ENCODE measurements around the gene ANKRD18B.
"Not testable (repeated sequence)": the region's sequence is repeated elsewhere in the genome, so short reads cannot be mapped to it uniquely, and the experiment has no call there.

Gene ANKRD18B

DNA sequence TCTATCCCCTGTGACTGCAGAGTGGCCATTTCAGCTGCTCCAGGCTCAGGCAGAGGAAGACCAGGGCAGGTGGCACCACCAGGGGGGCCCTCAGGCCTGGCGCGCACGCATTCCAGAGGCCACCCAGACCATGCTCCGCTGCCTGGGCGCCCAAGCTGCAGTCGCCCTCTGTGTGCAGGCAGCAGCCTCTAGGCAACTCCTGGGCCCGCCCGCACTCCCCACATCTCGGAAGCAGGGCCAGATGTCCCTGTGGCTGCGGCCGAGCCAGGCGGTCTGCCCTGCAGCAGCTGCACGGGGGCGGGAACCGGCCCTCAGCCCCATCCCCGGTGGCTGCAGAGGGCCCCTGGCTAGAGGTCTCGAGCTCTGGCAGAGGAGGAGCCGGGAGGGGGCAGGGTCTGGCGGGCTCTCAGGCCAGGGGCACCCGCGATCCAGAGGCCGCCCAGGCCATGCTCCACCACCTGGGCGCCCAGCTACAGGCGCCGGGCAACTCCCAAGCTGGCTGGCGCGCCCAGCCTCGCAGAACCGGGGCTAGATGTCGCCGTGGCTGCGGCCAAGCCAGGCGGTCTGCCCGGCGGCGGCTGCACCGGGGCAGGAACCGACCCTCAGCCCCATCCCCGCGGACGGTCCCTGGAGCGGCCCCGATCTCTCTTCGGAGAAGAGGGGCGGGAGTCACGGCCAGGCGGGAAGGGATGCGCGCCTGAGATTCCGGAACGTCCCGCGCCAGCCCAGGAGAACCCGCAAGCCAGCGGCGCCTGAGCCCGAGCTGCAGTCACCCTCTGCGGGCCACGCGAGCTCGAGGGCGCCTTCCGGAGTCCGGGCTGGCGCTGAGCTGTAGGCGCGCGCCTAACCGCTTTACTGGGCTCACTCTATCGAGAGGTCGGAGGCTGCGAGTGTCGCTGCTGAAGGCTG, at the start of gene ANKRD18B:
ANKRD18B (plus strand) TSS at position 855 of the 909 bp plus-strand sequence. CDS start 239 bp downstream, outside the sequence.
- peak in 2 of 3 experiments; percentile 12 to 19 for DNase-seq (ENCODE audit: low read depth in 3 of 3)

DNA sequence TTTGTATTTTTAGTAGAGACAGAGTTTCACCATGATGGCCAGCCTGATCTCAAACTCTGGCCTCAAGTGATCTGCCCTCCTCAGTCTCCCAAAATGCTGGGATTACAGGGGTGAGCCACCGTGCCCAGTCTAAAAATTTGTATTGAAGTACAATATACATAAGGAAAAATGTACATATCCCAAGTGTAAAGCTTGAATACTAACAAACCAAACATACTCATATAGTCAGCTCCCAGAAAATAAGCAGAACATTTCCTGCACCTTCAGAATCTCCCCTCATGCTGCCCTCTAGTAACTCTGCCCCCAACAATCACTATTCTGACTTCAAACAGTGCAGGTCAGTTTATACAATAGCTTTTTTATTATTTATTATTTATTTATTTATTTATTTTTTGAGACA, 48.7 kb upstream of the ANKRD18B start:
- DNase-seq (ENCODE audit: low read depth in 3 of 3) = no peak

- DNase-seq (ENCODE audit: low read depth in 3 of 3) = no peak
Measured at GRCh38 chr9:33476503-33476902, 47.5 kb upstream of the ANKRD18B start.

GRCh38 chr9:33480106-33480505, 43.9 kb upstream of the ANKRD18B start:
- DNase-seq (ENCODE audit: low read depth in 3 of 3) = no peak

DNA sequence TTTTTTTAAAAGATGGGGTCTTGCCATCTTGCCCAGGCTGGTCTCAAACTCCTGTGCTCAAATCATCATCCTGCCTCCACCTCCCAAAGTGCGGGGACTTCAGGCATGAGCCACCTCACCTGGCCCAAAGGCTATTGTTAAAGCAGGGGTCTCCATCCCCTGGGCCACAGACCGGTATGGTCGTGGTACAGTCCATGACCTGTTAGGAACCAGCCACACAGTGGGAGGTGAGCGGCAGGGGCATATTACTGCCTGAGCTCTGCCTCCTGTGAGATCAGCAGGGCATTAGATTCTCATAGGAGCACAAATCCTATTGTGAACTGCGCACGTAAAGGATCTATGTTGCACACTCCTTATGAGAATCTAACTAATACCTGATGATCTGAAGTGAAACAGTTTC, 43.1 kb upstream of the ANKRD18B start:
- no peak for DNase-seq (ENCODE audit: low read depth in 3 of 3)

DNA sequence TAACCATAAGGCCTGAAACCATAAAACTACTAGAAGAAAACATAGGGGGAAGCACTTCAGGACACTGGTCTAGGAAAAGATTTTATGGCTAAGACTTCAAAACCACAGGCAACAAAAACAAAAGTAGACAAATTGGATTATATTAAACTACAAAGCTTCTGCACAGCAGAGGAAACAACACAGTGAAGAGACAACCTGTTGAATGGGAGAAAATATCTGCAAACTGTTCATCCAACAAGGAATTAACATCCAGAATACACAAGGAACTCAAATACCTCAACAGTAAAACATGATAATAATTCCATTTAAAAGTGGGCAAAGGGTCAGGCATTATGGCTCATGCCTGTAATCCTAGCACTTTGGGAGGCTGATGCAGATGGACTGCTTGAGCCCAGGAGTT, 38.7 kb upstream of the ANKRD18B start:
- not testable (repeated sequence) for DNase-seq (ENCODE audit: low read depth in 3 of 3)

DNA sequence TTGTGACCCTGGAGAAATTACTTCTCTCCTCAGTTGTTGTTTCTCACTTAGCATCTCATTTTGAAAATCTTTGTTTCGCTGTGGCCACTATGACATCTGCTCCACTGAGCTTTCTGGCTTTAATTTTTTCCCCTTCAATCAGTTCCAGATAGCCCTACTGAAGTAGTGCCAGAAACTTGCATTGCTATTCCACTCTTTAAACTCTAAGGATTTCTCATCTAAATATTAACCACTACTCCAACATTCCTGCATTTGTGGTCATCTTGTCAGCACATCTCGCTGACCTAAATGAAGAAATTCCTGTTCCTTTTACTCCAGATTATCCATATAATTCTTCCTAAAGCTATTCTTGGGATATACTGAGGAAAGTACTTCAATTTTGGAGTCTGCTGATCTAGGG, 35.0 kb upstream of the ANKRD18B start:
- no peak for DNase-seq (ENCODE audit: low read depth in 3 of 3)

DNA sequence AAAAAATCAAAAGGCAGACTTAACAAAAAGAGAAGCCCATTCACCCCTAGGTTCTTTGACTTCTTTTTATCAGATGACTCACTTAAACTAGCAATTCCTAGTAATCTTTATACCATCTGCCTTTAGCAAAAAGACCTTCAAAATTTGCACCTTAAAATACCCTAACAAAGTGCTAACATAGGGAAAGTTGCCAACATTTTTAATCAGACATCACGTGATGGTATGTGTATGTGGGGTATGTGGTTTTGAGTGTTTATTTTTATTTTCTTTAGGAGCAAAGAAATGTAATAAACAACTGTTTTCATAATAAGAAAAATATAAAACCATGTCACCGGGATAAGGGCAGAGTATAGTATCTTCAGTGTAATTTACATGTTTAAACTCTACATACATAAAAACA, 30.2 kb upstream of the ANKRD18B start:
- not testable (repeated sequence) for DNase-seq (ENCODE audit: low read depth in 3 of 3)

DNA sequence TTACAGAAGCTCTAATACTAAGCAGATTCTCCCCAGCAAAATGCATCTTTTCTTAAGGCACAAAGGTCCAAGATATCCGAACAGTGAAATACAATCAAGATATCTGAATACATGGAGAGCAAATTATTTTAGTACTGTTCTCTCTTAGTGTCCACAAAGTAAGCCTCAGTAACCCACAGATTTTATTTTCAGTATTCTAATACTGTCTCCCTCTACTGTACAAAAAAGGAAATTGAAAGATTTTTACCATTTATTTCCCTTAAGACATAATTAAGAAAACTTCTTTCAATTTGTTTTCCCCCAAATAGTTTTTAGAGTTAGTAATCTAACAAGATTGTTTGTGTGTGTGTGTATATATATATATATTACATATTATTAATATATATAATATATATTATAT, 25.7 kb upstream of the ANKRD18B start:
- DNase-seq (ENCODE audit: low read depth in 3 of 3) = no peak

GRCh38 chr9:33506626-33507370, 17.3 kb upstream of the ANKRD18B start:
- DNase-seq (ENCODE audit: low read depth in 3 of 3) = no peak

DNA sequence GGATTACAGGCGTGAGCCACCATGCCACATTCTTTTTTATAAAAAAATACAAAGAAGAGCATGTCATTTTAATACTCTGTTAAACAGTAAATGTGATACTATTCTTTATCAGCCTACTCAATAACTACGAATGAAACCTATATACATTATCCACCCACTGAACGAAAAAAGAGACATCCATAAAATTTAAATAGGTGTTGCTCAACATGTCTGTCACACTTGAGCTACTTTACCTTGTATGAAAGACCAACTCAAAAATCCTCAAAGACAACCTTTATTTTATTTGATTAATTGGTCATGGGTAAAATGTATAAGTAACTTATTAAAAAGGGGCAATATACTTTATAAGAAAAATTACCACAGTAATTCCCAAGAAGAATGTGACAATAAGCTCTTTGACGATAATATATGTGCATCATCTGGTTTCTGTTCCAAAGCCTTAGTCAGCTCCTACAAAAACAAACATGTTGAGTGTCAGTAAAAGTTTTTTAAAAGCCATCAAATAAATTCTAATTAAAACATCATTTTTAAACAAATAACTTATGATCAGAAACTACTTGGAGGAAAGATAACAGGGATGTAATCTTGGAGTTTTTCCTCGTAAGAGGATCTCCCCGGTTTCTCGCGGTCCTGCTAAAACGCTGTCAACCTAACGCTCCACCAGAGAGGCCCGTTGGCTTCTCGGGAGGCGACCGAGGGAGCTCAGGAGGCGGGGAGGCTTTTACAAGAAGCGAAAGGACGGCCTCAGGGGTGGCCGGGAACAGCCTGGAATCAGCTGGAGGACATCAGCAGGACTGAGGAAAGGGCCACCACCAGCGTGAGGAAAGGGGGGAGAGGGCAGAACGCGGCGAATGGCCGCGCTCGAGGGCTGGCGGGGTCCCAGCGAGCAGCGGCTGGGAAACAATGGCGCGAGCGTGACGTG, 13.5 kb upstream of the ANKRD18B start:
- peak in 2 of 3 experiments; percentile 6 to 18 for DNase-seq (ENCODE audit: low read depth in 3 of 3)

- not testable (repeated sequence) for DNase-seq (ENCODE audit: low read depth in 3 of 3)
Measured at GRCh38 chr9:33511184-33511517, 12.9 kb upstream of the ANKRD18B start.

DNA sequence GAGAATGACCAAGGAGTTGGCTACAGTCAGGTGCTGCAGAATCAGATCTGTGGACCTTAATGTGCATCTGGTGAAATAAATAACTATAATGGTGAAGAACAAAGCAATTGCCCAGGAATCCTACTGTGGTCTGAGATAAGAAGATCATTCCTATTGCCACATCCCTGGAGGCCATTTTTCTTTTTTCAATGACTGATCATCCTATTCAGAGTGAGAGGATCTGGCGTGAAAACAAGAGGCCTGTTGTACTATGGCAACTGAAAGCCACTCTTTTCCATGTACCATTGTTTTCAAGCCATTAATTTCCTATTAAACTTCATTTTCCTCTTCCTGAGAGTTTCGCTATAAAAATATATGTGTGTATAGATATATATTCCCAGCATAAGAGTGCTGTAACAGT, 11.5 kb upstream of the ANKRD18B start:
- DNase-seq (ENCODE audit: low read depth in 3 of 3) = not testable (repeated sequence)

DNA sequence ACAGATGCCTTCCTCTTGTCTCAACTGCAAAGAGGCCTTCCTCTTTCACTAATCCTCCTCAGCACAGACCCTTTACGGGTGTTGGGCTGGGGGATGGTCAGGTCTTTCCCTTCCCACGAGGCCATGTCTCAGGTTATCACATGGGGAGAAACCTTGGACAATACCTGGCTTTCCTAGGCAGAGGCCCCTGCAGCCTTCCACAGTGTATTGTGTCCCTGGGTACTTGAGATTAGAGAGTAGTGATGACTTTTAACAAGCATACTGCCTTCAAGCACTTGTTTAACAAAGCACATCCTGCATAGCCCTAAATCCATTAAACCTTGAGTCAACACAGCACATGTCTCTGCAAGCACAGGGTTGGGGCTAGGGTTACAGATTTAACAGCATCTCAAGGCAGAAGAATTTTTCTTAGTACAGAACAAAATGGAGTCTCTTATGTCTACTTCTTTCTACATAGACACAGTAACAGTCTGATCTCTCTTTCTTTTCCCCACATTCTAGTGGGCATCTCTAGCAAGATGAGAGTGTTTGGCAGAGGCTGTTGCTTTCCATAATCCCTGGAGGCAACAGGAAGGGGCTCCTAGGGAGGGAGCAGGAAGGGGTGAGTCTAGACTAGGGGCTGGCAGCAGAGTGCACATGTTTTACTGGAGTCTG, 8.6 kb upstream of the ANKRD18B start:
- DNase-seq (ENCODE audit: low read depth in 3 of 3) = not testable (repeated sequence)

GRCh38 chr9:33516397-33516796, 7.7 kb upstream of the ANKRD18B start:
- DNase-seq (ENCODE audit: low read depth in 3 of 3) = not testable (repeated sequence)

- no peak for DNase-seq (ENCODE audit: low read depth in 3 of 3)
Measured at GRCh38 chr9:33517373-33517772, 6.7 kb upstream of the ANKRD18B start.

DNA sequence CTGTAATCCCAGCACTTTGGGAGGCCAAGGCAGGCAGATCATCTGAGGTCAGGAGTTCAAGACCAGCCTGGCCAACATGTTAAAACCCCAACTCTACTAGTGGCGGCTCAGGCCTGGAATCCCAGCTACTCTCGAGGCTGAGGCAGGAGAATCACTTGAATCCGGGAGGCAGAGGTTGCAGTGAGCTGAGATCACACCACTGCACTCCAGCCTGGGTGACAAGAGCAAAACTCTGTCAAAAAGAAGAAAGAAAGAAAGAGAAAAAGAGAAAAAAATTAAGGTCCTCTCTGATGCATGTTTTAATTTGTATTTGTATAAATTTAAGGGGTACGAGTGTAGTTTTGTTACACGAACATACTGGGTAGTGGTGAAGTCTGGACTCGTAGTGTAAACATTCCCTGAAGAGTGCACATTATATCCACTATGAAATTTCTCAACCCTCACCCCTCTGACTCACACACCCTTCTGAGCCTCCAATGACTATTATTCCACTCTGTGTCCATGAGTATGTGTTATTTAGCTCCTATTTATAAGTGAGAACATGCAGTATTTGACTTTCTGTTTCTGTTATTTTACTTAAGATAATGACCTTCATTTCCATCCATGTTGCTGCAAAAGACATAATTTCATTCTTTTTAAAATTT, 6.0 kb upstream of the ANKRD18B start:
- not testable (repeated sequence) for DNase-seq (ENCODE audit: low read depth in 3 of 3)

GRCh38 chr9:33521861-33522260, 2.2 kb upstream of the ANKRD18B start:
- DNase-seq (ENCODE audit: low read depth in 3 of 3) = not testable (repeated sequence)

DNA sequence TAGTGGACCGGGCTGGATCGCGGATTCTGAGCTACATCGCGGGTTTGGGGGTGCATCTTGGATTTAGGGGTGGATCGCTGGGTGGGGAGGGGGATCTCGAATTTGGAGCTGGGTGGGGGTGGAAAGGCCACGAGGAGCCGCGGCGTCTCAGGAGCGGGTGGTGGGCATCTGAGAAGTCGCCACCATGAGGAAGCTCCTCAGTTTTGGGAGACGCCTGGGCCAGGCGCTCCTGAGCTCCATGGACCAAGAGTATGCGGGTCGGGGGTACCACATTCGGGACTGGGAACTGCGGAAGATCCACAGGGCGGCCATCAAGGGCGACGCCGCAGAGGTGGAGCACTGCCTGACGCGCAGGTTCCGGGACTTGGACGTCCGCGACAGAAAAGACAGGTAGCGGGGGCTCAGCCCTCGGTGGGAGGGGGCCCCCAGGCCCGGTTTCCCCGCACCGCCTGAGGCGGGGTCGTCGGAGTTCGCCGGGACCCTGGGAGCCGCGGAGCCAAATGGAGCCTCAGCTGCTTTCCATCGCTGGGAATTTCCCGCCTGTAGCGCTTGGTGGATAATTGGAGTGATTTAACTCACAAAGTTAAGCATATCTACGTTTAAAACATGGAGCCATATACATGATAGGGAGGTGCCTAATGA, 376 bp downstream of the ANKRD18B start:
- no peak for DNase-seq (ENCODE audit: low read depth in 3 of 3)

DNA sequence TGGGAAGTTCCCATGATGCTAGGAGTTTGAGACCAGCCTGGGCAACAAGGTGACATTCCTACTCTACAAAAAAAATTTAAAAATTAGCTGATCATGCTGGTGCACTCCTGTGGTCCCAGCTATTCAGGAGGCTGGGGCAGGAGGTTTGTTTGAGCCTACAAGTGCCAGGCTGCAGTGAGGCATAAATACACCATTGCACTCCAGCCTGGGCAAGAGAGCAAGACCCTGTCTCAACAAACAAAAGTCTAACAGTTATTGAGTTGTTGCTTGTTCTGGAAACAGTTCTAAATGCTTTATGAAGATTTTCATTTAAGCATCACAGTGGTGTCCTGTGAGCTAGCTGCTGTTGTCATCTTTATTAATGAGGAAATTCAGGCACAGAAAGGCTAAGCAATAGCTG, 4.0 kb downstream of the ANKRD18B start:
- DNase-seq (ENCODE audit: low read depth in 3 of 3) = not testable (repeated sequence)
